GM12878 (cell line): ENCODE results near the gene EFHD2. TPM values are rescaled to one million over a fixed set of nuclear protein-coding genes. Genes with fewer than 3 reads are reported as not detected.
A peak's percentile ranks its signal among the peaks of the same experiment; 100 is the strongest.

ENCODE experiments used
- CBX3 ChIP-seq: fragments of 200-600 bp; sonication (generic); IDR thresholded peaks from 2 replicates; pipeline ENCODE4 v1.6.1; 2016; ENCODE audit warnings: low read depth, borderline replicate concordance
- E2F8 ChIP-seq: fragments of 450-650 bp; IDR thresholded peaks from 2 replicates; pipeline ENCODE4 v1.6.1; 2018; ENCODE audit warnings: mild to moderate bottlenecking, low read depth, moderate library complexity; ENCODE audit not compliant: partially characterized antibody
- IKZF1 ChIP-seq: fragments of 450-650 bp; conservative IDR thresholded peaks from 2 replicates; pipeline ENCODE4 v1.6.1; 2017; ENCODE audit warnings: antibody characterized with exemption, mild to moderate bottlenecking
- IKZF2 ChIP-seq, 2 experiments: fragments of 450-650 bp; IDR thresholded peaks; 2 replicates each; pipeline ENCODE4 v1.6.1; 2017; ENCODE audit warnings: mild to moderate bottlenecking in 2 of 2, moderate library complexity in 2 of 2
- MLLT1 ChIP-seq: fragments of 450-650 bp; IDR thresholded peaks from 2 replicates; pipeline ENCODE4 v1.6.1; 2016; ENCODE audit warnings: mild to moderate bottlenecking
- NR2C1 ChIP-seq: fragments of 450-650 bp; IDR thresholded peaks from 2 replicates; pipeline ENCODE4 v1.6.1; 2017; ENCODE audit warnings: antibody characterized with exemption, mild to moderate bottlenecking, moderate library complexity
- NR2F1 ChIP-seq: fragments of 450-650 bp; conservative IDR thresholded peaks from 2 replicates; pipeline ENCODE4 v1.6.1; 2017; ENCODE audit warnings: mild to moderate bottlenecking
- PBX3 ChIP-seq: IDR thresholded peaks from 2 replicates; pipeline ENCODE4 v1.6.1; 2011; ENCODE audit warnings: mild to moderate bottlenecking, low read depth, low read length, moderate library complexity; ENCODE audit not compliant: insufficient replicate concordance
- RCOR1 ChIP-seq: conservative IDR thresholded peaks from 2 replicates; pipeline ENCODE4 v1.6.1; 2012; ENCODE audit warnings: low read depth, low read length, improper control_type of control experiment
- REST ChIP-seq: IDR thresholded peaks from 2 replicates; pipeline ENCODE4 v1.6.1; 2012; ENCODE audit warnings: mild to moderate bottlenecking, low read depth, low read length
- TCF3 ChIP-seq: IDR thresholded peaks from 2 replicates; pipeline ENCODE4 v1.6.1; 2012; ENCODE audit warnings: low read depth, mild to moderate bottlenecking, low read length, borderline replicate concordance; ENCODE audit not compliant: insufficient read depth
- USF2 ChIP-seq: IDR thresholded peaks from 2 replicates; pipeline ENCODE4 v1.6.1; 2011; ENCODE audit warnings: low read depth, low read length, improper control_type of control experiment, borderline replicate concordance
- ZNF592 ChIP-seq: fragments of 450-650 bp; IDR thresholded peaks from 2 replicates; pipeline ENCODE4 v1.6.1; 2017; ENCODE audit warnings: mild to moderate bottlenecking, moderate library complexity
- ZNF622 ChIP-seq: fragments of 450-650 bp; IDR thresholded peaks from 2 replicates; pipeline ENCODE4 v1.6.1; 2017; ENCODE audit warnings: mild to moderate bottlenecking, inconsistent platforms
- polyA plus RNA-seq, 11 experiments: library from polyadenylated mRNA; depleted of rRNA in 4 of 11; unstranded in 6 of 11; stranded (reverse) in 5 of 11; fragments of >200 nt; fragmentation: Nextera tagmentation in 4 of 11; fragmentation: Illumina TruSeq in 1 of 11; extraction: Ambion mirVana in 4 of 11; extraction: Trizol in 1 of 11; gene quantifications; 1 replicate in 1 of 11; 2 replicates in 10 of 11; pipeline versions ENCODE4 v1.2.1 to v1.2.3, GENCODE V29; 2011 to 2016; ENCODE audit warnings: inconsistent platforms in 2 of 11, missing spikeins in 2 of 11, low read depth in 1 of 11
- total RNA-seq, 4 experiments: library from RNA; depleted of rRNA in 3 of 4; stranded (reverse); fragments of >200 nt in 3 of 4; fragmentation: Illumina TruSeq in 1 of 4; extraction: Trizol in 1 of 4; gene quantifications; 2 replicates each; pipeline versions ENCODE4 v1.2.1 to v1.2.3, GENCODE V29; 2013 to 2021

Gene EFHD2
- total and polyA plus RNA-seq, 10 of the 15 experiments (the other 5 are each of a cell fraction or from before 2014, with no cell fraction given) = 4.0 to 114 (median 66.1) TPM

- TF ChIP-seq ZNF592 = no peak
- TF ChIP-seq NR2C1 = no peak
- no peak for TF ChIP-seq E2F8
- TF ChIP-seq MLLT1 = no peak
- TF ChIP-seq IKZF1 = 0 out of 2 replicates have a peak, but pooled peaks have one; percentile 25
- no peak for TF ChIP-seq PBX3
- no peak for TF ChIP-seq IKZF2 (IDR thresholded peaks at IDR 0.05)
- no peak for TF ChIP-seq REST
- no peak for TF ChIP-seq ZNF622
- no peak for TF ChIP-seq USF2
- TF ChIP-seq CBX3 = no peak
- TF ChIP-seq TCF3 = no peak
- no peak for TF ChIP-seq RCOR1
- no peak for TF ChIP-seq NR2F1
Observed at GRCh38 chr1:15430787-15431570, 21.3 kb downstream of the EFHD2 start (continued).
